Spleen (tissue), 7 donors: ENCODE measurements around the gene CNPY1.

Experiments
- POLR2A ChIP-seq, 3 donors: fragments of 450-650 bp; IDR thresholded peaks; one replicate each; pipeline ENCODE4 v1.5.1; 2017; ENCODE audit warnings: antibody characterized with exemption in 3 of 3, mild to moderate bottlenecking in 1 of 3
- TF ChIP-seq, protein P1 (sequence below), 11 experiments: fragments of 200-600 bp in 7 of 11; fragments of 450-650 bp in 4 of 11; sonication (generic) in 4 of 11; IDR thresholded peaks in 8 of 11; conservative IDR thresholded peaks in 3 of 11; 1 replicate in 7 of 11; 2 replicates in 4 of 11; pipeline versions ENCODE4 v1.4.0 to v1.8.0; 2016 to 2021; ENCODE audit warnings: antibody characterized with exemption in 11 of 11, inconsistent platforms in 4 of 11, mild to moderate bottlenecking in 1 of 11
- donor health status: DM: no; HTN: no; CAD: no; lungs with moderate emphysema.
- donor health status: DM: no; HTN: no; CAD: no.
- donor health status: DM: no; HTN: no; CAD: no.

- TF ChIP-seq, protein P1, sequence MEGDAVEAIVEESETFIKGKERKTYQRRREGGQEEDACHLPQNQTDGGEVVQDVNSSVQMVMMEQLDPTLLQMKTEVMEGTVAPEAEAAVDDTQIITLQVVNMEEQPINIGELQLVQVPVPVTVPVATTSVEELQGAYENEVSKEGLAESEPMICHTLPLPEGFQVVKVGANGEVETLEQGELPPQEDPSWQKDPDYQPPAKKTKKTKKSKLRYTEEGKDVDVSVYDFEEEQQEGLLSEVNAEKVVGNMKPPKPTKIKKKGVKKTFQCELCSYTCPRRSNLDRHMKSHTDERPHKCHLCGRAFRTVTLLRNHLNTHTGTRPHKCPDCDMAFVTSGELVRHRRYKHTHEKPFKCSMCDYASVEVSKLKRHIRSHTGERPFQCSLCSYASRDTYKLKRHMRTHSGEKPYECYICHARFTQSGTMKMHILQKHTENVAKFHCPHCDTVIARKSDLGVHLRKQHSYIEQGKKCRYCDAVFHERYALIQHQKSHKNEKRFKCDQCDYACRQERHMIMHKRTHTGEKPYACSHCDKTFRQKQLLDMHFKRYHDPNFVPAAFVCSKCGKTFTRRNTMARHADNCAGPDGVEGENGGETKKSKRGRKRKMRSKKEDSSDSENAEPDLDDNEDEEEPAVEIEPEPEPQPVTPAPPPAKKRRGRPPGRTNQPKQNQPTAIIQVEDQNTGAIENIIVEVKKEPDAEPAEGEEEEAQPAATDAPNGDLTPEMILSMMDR (IDR thresholded peaks at IDR 0.05 in 8 of 11, conservative IDR thresholded peaks at IDR 0.05 in 3 of 11): no peak
- TF ChIP-seq POLR2A (IDR thresholded peaks at IDR 0.05): no peak
These were observed 54.5 kb downstream of the CNPY1 start for GRCh38 chr7:155491812-155492211.
